SJCRH30 (cell line): ENCODE data around the gene LPIN1. TPM values are rescaled to one million over a fixed set of nuclear protein-coding genes. Genes with fewer than 3 reads are reported as not detected.

Experiments used
- DNase-seq, 2 experiments: peaks; one replicate each; pipeline ENCODE4 v3.0.0-alpha.2; 2015 to 2020
- H3K27ac ChIP-seq: fragments of 250-450 bp; sonication (Bioruptor Pico); 2 replicates; pipeline ENCODE4 v1.5.1; 2020; ENCODE audit warnings: mild to moderate bottlenecking, moderate library complexity
- H3K27me3 ChIP-seq: fragments of 250-450 bp; sonication (Bioruptor Pico); 2 replicates; pipeline ENCODE4 v1.5.1; 2020; ENCODE audit warnings: mild to moderate bottlenecking, moderate library complexity
- H3K36me3 ChIP-seq: fragments of 250-450 bp; sonication (Bioruptor Pico); 2 replicates; pipeline ENCODE4 v1.5.1; 2020; ENCODE audit warnings: mild to moderate bottlenecking, moderate library complexity
- H3K4me1 ChIP-seq: fragments of 250-450 bp; sonication (Bioruptor Pico); 2 replicates; pipeline ENCODE4 v1.5.1; 2020; ENCODE audit warnings: mild to moderate bottlenecking, moderate library complexity
- H3K4me3 ChIP-seq: fragments of 250-450 bp; sonication (Bioruptor Pico); 2 replicates; pipeline ENCODE4 v1.5.1; 2020; ENCODE audit warnings: mild to moderate bottlenecking, moderate library complexity
- H3K9me3 ChIP-seq: fragments of 250-450 bp; sonication (Bioruptor Pico); replicated peaks from 2 replicates; pipeline ENCODE4 v1.5.1; 2020; ENCODE audit warnings: mild to moderate bottlenecking, moderate library complexity
- total RNA-seq: library from RNA; depleted of rRNA; stranded (reverse); fragments of >200 nt; shearing (Covaris generic); gene quantifications from 2 replicates; pipeline ENCODE4 v1.2.3, GENCODE V29; 2014

Gene LPIN1
- total RNA-seq, 1 experiment from 2014 or later, result 37.0 TPM

GRCh38 chr2:11710632-11711353 lies 35.6 kb upstream of the LPIN1 start:
- Histone ChIP-seq H3K4me1 (no peaks in the 10 kb centered on the region), H3K9me3 (no peaks in the 10 kb centered on the region), H3K27ac (no peak overlapping the region)

GRCh38 chr2:11711354-11711716 lies 35.1 kb upstream of the LPIN1 start:
- no peak overlapping the region for H3K4me3 ChIP-seq
- H3K27ac ChIP-seq, result no peak overlapping the region
- H3K9me3 ChIP-seq, result no peaks in the 10 kb centered on the region
- no peak for DNase-seq
- no peaks in the 10 kb centered on the region for H3K36me3 ChIP-seq
- no peaks in the 10 kb centered on the region for H3K4me1 ChIP-seq
- H3K27me3 ChIP-seq, result no peaks in the 10 kb centered on the region; the same call in none of the 2 replicates

More at GRCh38 chr2:11710632-11711353, 35.6 kb upstream of the LPIN1 start:
- no peak for DNase-seq
- H3K27me3 ChIP-seq, result no peaks in the 10 kb centered on the region; the same call in none of the 2 replicates
- H3K4me3 ChIP-seq, result no peak overlapping the region
- H3K36me3 ChIP-seq, result no peaks in the 10 kb centered on the region

GRCh38 chr2:11711751-11712150 lies 34.7 kb upstream of the LPIN1 start:
- no peak for DNase-seq
- H3K27ac ChIP-seq, result no peak overlapping the region

GRCh38 chr2:11712866-11713265 lies 33.6 kb upstream of the LPIN1 start:
- Histone ChIP-seq H3K4me3 (no peak overlapping the region), H3K36me3 (no peaks in the 10 kb centered on the region), H3K4me1 (no peaks in the 10 kb centered on the region), H3K27ac (no peak overlapping the region), H3K27me3 (no peaks in the 10 kb centered on the region; the same call in none of the 2 replicates), H3K9me3 (no peaks in the 10 kb centered on the region)
- no peak for DNase-seq

More at GRCh38 chr2:11711751-11712150, 34.7 kb upstream of the LPIN1 start:
- H3K4me1 ChIP-seq, result no peaks in the 10 kb centered on the region
- H3K9me3 ChIP-seq, result no peaks in the 10 kb centered on the region
- H3K4me3 ChIP-seq, result no peak overlapping the region
- no peaks in the 10 kb centered on the region; the same call in none of the 2 replicates for H3K27me3 ChIP-seq
- no peaks in the 10 kb centered on the region for H3K36me3 ChIP-seq

GRCh38 chr2:11713815-11714214 lies 32.6 kb upstream of the LPIN1 start:
- Histone ChIP-seq H3K4me1 (no peaks in the 10 kb centered on the region), H3K27ac (no peak overlapping the region), H3K36me3 (no peaks in the 10 kb centered on the region), H3K9me3 (no peaks in the 10 kb centered on the region), H3K4me3 (no peak overlapping the region), H3K27me3 (no peaks in the 10 kb centered on the region; the same call in none of the 2 replicates)
- no peak for DNase-seq

- H3K4me1 ChIP-seq, result no peaks in the 10 kb centered on the region
- H3K36me3 ChIP-seq, result no peaks in the 10 kb centered on the region
- peaks cover 4% of the 10 kb centered on the region; the same call in 1 of the 2 replicates for H3K27me3 ChIP-seq
- no peaks in the 10 kb centered on the region for H3K9me3 ChIP-seq
- no peak for DNase-seq
- no peak overlapping the region for H3K27ac ChIP-seq
- no peak overlapping the region for H3K4me3 ChIP-seq
Observed at GRCh38 chr2:11715987-11716652, 30.3 kb upstream of the LPIN1 start.

GRCh38 chr2:11716689-11717321 lies 29.6 kb upstream of the LPIN1 start:
- DNase-seq, result no peak
- no peaks in the 10 kb centered on the region for H3K4me1 ChIP-seq
- H3K27me3 ChIP-seq, result peaks cover 4% of the 10 kb centered on the region; the same call in 1 of the 2 replicates
- H3K9me3 ChIP-seq, result no peaks in the 10 kb centered on the region
- H3K4me3 ChIP-seq, result no peak overlapping the region
- no peak overlapping the region for H3K27ac ChIP-seq
- no peaks in the 10 kb centered on the region for H3K36me3 ChIP-seq

GRCh38 chr2:11717623-11718022 lies 28.8 kb upstream of the LPIN1 start:
- no peaks in the 10 kb centered on the region for H3K4me1 ChIP-seq
- H3K9me3 ChIP-seq, result no peaks in the 10 kb centered on the region
- H3K36me3 ChIP-seq, result no peaks in the 10 kb centered on the region
- H3K27ac ChIP-seq, result no peak overlapping the region
- no peak overlapping the region for H3K4me3 ChIP-seq
- peaks cover 4% of the 10 kb centered on the region; the same call in 1 of the 2 replicates for H3K27me3 ChIP-seq
- DNase-seq, result no peak

- Histone ChIP-seq H3K36me3 (no peaks in the 10 kb centered on the region), H3K4me3 (no peak overlapping the region), H3K9me3 (no peaks in the 10 kb centered on the region), H3K27me3 (peaks cover 8% of the 10 kb centered on the region; the same call in 1 of the 2 replicates), H3K4me1 (no peaks in the 10 kb centered on the region), H3K27ac (no peak overlapping the region)
- no peak for DNase-seq
Observed at GRCh38 chr2:11718606-11719005, 27.8 kb upstream of the LPIN1 start.

- no peak for DNase-seq
- peaks cover 8% of the 10 kb centered on the region; the same call in 1 of the 2 replicates for H3K27me3 ChIP-seq
- no peak overlapping the region for H3K4me3 ChIP-seq
- no peaks in the 10 kb centered on the region for H3K36me3 ChIP-seq
- no peaks in the 10 kb centered on the region for H3K9me3 ChIP-seq
- no peak overlapping the region for H3K27ac ChIP-seq
- H3K4me1 ChIP-seq, result no peaks in the 10 kb centered on the region
Observed at GRCh38 chr2:11719230-11719977, 27.0 kb upstream of the LPIN1 start.

- peaks cover 11% of the 10 kb centered on the region; the same call in 1 of the 2 replicates for H3K27me3 ChIP-seq
- H3K27ac ChIP-seq, result no peak overlapping the region
- no peak overlapping the region for H3K4me3 ChIP-seq
- H3K36me3 ChIP-seq, result no peaks in the 10 kb centered on the region
- DNase-seq, result no peak
- H3K4me1 ChIP-seq, result no peaks in the 10 kb centered on the region
- no peaks in the 10 kb centered on the region for H3K9me3 ChIP-seq
Observed at GRCh38 chr2:11720752-11721151, 25.7 kb upstream of the LPIN1 start.

- peaks cover 11% of the 10 kb centered on the region; the same call in 1 of the 2 replicates for H3K27me3 ChIP-seq
- no peak for DNase-seq
- no peak overlapping the region for H3K4me3 ChIP-seq
- H3K9me3 ChIP-seq, result no peaks in the 10 kb centered on the region
- H3K4me1 ChIP-seq, result no peaks in the 10 kb centered on the region
- no peak overlapping the region for H3K27ac ChIP-seq
- no peaks in the 10 kb centered on the region for H3K36me3 ChIP-seq
Observed at GRCh38 chr2:11722292-11723060, 24.0 kb upstream of the LPIN1 start.

GRCh38 chr2:11723061-11723371 lies 23.4 kb upstream of the LPIN1 start:
- H3K4me3 ChIP-seq, result no peak overlapping the region
- H3K27me3 ChIP-seq, result peaks cover 11% of the 10 kb centered on the region; the same call in 1 of the 2 replicates
- no peaks in the 10 kb centered on the region for H3K4me1 ChIP-seq
- DNase-seq, result no peak
- H3K27ac ChIP-seq, result no peak overlapping the region
- no peaks in the 10 kb centered on the region for H3K9me3 ChIP-seq
- no peaks in the 10 kb centered on the region for H3K36me3 ChIP-seq

- no peaks in the 10 kb centered on the region for H3K9me3 ChIP-seq
- peaks cover 9% of the 10 kb centered on the region; the same call in 1 of the 2 replicates for H3K27me3 ChIP-seq
- no peak for DNase-seq
- no peak overlapping the region for H3K27ac ChIP-seq
- no peak overlapping the region for H3K4me3 ChIP-seq
- H3K36me3 ChIP-seq, result no peaks in the 10 kb centered on the region
- H3K4me1 ChIP-seq, result no peaks in the 10 kb centered on the region
Observed at GRCh38 chr2:11724151-11724550, 22.3 kb upstream of the LPIN1 start.
